Left ventricle myocardium superior (tissue), 1 donor: ENCODE measurements around the gene OR10A2. TPM values are rescaled to one million over a fixed set of nuclear protein-coding genes. Genes with fewer than 3 reads are reported as not detected.
"Not testable (repeated sequence)": the region's sequence is repeated elsewhere in the genome, so short reads cannot be mapped to it uniquely, and the experiment has no call there.

Experiments used
- ATAC-seq: fragments of 200-7000 bp; cut with Tn5 transposase; one replicate; pipeline ENCODE4 v1.9.1; 2020; ENCODE audit warnings: mild to moderate bottlenecking, moderate library complexity
- DNase-seq: peaks from one replicate; pipeline ENCODE4 v3.0.0-alpha.2; 2020
- intact Hi-C: fragments of 100-400 bp; cut with micrococcal nuclease; formaldehyde crosslinking; loops from one replicate; pipeline ENCODE4 v1.11.0; 2022
- long read RNA-seq: library from polyadenylated mRNA; unstranded; transcript quantifications from one replicate; pipeline ENCODE4 v2.0.0, GENCODE V29; 2021
- total RNA-seq: library from RNA; stranded (reverse); fragmentation: NEBNext Ultra II Directional; extraction: Animal tissue kit (Norgen Biotek cat#: 25700); gene quantifications from one replicate; pipeline ENCODE4 v1.2.1, GENCODE V29; 2021
- donor health status: DM: no; HTN: yes; CAD: no; lungs with severe emphysema.

OR10A2 gene
- total RNA-seq = not detected
- long read RNA-seq = 0 reads

GRCh38 chr11:6862961-6863360 is at the start of gene OR10A2:
TSS of gene OR10A2 (plus strand) at chr11:6863057. CDS start at chr11:6869755, 6,698 bp downstream.
- peak; percentile 53 for ATAC-seq
- intact Hi-C loops = no loop called here
- DNase-seq = no peak

GRCh38 chr11:6813656-6814055 is 49.2 kb upstream of the OR10A2 start:
- DNase-seq = no peak
- no peak for ATAC-seq
- intact Hi-C loops = no loop called here

- intact Hi-C loops = no loop called here
- ATAC-seq = no peak
Observed at GRCh38 chr11:6817694-6818093, 45.2 kb upstream of the OR10A2 start.

GRCh38 chr11:6818967-6819366 is 43.9 kb upstream of the OR10A2 start:
- intact Hi-C loops = no loop called here
- DNase-seq (no peak), ATAC-seq (no peak)

More at GRCh38 chr11:6817694-6818093, 45.2 kb upstream of the OR10A2 start:
- DNase-seq = no peak

GRCh38 chr11:6824136-6824823 is 38.6 kb upstream of the OR10A2 start:
- intact Hi-C loops = no loop called here
- DNase-seq (no peak), ATAC-seq (no peak)

- intact Hi-C loops = no loop called here
- no peak for DNase-seq
- peak; percentile 47 for ATAC-seq
Observed at GRCh38 chr11:6825231-6825744, 37.6 kb upstream of the OR10A2 start.

- intact Hi-C loops = no loop called here
- DNase-seq = no peak
- no peak for ATAC-seq
Observed at GRCh38 chr11:6828103-6828502, 34.8 kb upstream of the OR10A2 start.

GRCh38 chr11:6833356-6833755 is 29.5 kb upstream of the OR10A2 start:
- intact Hi-C loops = no loop called here
- ATAC-seq = no peak
- DNase-seq = no peak

- DNase-seq (no peak), ATAC-seq (no peak)
- intact Hi-C loops = no loop called here
Observed at GRCh38 chr11:6834021-6834420, 28.8 kb upstream of the OR10A2 start.

GRCh38 chr11:6841694-6842093 is 21.2 kb upstream of the OR10A2 start:
- DNase-seq = no peak
- intact Hi-C loops = no loop called here
- ATAC-seq = no peak

- no peak for DNase-seq
- ATAC-seq = no peak
- intact Hi-C loops = no loop called here
Observed at GRCh38 chr11:6843670-6844069, 19.2 kb upstream of the OR10A2 start.

- ATAC-seq = no peak
- intact Hi-C loops = no loop called here
- no peak for DNase-seq
Observed at GRCh38 chr11:6844356-6844755, 18.5 kb upstream of the OR10A2 start.

GRCh38 chr11:6845383-6845782 is 17.5 kb upstream of the OR10A2 start, which contains the start of gene OR10A5:
TSS of gene OR10A5 (plus strand) at chr11:6845683. CDS start at chr11:6845683, 0 bp downstream.
- DNase-seq (no peak), ATAC-seq (no peak)
- intact Hi-C loops = no loop called here

- intact Hi-C loops = no loop called here
- ATAC-seq (no peak), DNase-seq (no peak)
Observed at GRCh38 chr11:6850526-6850925, 12.3 kb upstream of the OR10A2 start.

GRCh38 chr11:6854801-6855200 is 8.1 kb upstream of the OR10A2 start:
- ATAC-seq, DNase-seq, intact Hi-C loops: not testable (repeated sequence)

GRCh38 chr11:6855971-6856541 is 6.8 kb upstream of the OR10A2 start:
- no peak for DNase-seq
- intact Hi-C loops = no loop called here
- ATAC-seq = no peak

- ATAC-seq (no peak), DNase-seq (no peak)
- intact Hi-C loops = no loop called here
Observed at GRCh38 chr11:6856871-6857270, 6.0 kb upstream of the OR10A2 start.

- intact Hi-C loops = no loop called here
- ATAC-seq (no peak), DNase-seq (no peak)
Observed at GRCh38 chr11:6864438-6864837, 1.6 kb downstream of the OR10A2 start.

- ATAC-seq = no peak
- intact Hi-C loops = no loop called here
- DNase-seq = no peak
Observed at GRCh38 chr11:6871278-6871677, 8.4 kb downstream of the OR10A2 start.

GRCh38 chr11:6875761-6876160 is 12.9 kb downstream of the OR10A2 start:
- no peak for ATAC-seq
- intact Hi-C loops = no loop called here
- no peak for DNase-seq

GRCh38 chr11:6876325-6876724 is 13.5 kb downstream of the OR10A2 start, which contains the start of gene OR10A4:
TSS of gene OR10A4 (plus strand) at chr11:6876625. CDS start at chr11:6876648, 23 bp downstream.
- intact Hi-C loops = no loop called here
- ATAC-seq = no peak
- no peak for DNase-seq
